ENCODE data around the gene TINCR. TPM values are rescaled to one million over a fixed set of nuclear protein-coding genes. Genes with fewer than 3 reads are reported as not detected.

The TINCR gene
- polyA plus RNA-seq, 1 of the 3 experiments (the other 2 are of a cell fraction) = 0.02 TPM

DNA sequence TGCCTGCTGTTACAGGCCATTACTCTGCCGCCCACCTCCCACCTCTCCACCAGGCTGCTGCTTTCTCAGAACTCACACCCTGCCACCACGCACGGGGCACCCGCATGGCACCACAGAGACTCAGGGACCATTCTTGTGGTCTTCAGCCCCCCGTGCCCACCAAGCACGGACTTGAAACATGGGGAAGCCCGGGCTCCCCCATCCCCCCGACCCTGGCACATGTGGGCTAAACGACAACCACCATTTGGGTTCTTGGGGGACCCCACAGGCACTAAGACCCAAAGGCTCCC, 23.1 kb upstream of the TINCR start:
- no peaks in the 10 kb centered on the region for H3K9me2 ChIP-seq
- H4K20me1 ChIP-seq (ENCODE audit: insufficient read depth) = no peaks in the 10 kb centered on the region
- ChIA-PET POLR2A (no interaction called here), CTCF (no interaction called here)
- peak; percentile 20 for DNase-seq
- H3K4me2 ChIP-seq = no peak overlapping the region
- no peaks in the 10 kb centered on the region for H3K27me3 ChIP-seq (ENCODE audit: insufficient read depth)
- no peak overlapping the region for H2AFZ ChIP-seq (ENCODE audit: low read depth)
- no peaks in the 10 kb centered on the region for H3K9me3 ChIP-seq
- WGBS (ENCODE audit: low lambda C conversion rate) = 96% methylated on average over 9 of the region's 9 CpGs
- peaks cover 0 to 9% of the 10 kb centered on the region in 2 experiments; a peak in 1 of 4 replicates for H3K4me1 ChIP-seq (ENCODE audit: control insufficient read depth in 1 of 2, insufficient read depth in 2 of 2, low read depth in 1 of 2, low read length in 1 of 2)
- peaks cover 9 to 90% of the 10 kb centered on the region in 2 experiments for H3K36me3 ChIP-seq (replicated peaks in 1 of 2; ENCODE audit: control insufficient read depth in 1 of 2, insufficient read depth in 2 of 2, low read length in 1 of 2)
- no peak for TF ChIP-seq RCOR1 (IDR thresholded peaks at IDR 0.05; ENCODE audit: low read length)
- TF ChIP-seq SMC3 (IDR thresholded peaks at IDR 0.05; ENCODE audit: low read depth, low read length) = no peak
- TF ChIP-seq NFIC (IDR thresholded peaks at IDR 0.05; ENCODE audit: borderline replicate concordance) = no peak
- TF ChIP-seq USF1 (IDR thresholded peaks at IDR 0.05; ENCODE audit: borderline replicate concordance, low read depth) = no peak
- no peak for TF ChIP-seq FOXJ3 (CRISPR knock-in tag; IDR thresholded peaks at IDR 0.05)
- no peak for TF ChIP-seq FOSL2 (IDR thresholded peaks at IDR 0.05; ENCODE audit: borderline replicate concordance, low read depth)
- no peak for TF ChIP-seq GATA2 (CRISPR knock-in tag; IDR thresholded peaks at IDR 0.05)
- no peak for TF ChIP-seq POLR2AphosphoS5 (IDR thresholded peaks at IDR 0.05; ENCODE audit: low read depth, low read length)
- TF ChIP-seq MEF2A (IDR thresholded peaks at IDR 0.05; ENCODE audit: borderline replicate concordance, low read depth) = no peak
- TF ChIP-seq EP300 (IDR thresholded peaks at IDR 0.05; ENCODE audit: borderline replicate concordance in 1 of 2, low read depth in 1 of 2, low read length in 1 of 2) = no peak
- no peak for TF ChIP-seq USF2 (IDR thresholded peaks at IDR 0.05; ENCODE audit: borderline replicate concordance, low read depth, low read length)
- TF ChIP-seq TAF1 (IDR thresholded peaks at IDR 0.05; ENCODE audit: borderline replicate concordance, low read depth, low read length) = no peak
- no peak for TF ChIP-seq IRF3 (IDR thresholded peaks at IDR 0.05; ENCODE audit: low read depth, low read length)
- TF ChIP-seq, protein P1, sequence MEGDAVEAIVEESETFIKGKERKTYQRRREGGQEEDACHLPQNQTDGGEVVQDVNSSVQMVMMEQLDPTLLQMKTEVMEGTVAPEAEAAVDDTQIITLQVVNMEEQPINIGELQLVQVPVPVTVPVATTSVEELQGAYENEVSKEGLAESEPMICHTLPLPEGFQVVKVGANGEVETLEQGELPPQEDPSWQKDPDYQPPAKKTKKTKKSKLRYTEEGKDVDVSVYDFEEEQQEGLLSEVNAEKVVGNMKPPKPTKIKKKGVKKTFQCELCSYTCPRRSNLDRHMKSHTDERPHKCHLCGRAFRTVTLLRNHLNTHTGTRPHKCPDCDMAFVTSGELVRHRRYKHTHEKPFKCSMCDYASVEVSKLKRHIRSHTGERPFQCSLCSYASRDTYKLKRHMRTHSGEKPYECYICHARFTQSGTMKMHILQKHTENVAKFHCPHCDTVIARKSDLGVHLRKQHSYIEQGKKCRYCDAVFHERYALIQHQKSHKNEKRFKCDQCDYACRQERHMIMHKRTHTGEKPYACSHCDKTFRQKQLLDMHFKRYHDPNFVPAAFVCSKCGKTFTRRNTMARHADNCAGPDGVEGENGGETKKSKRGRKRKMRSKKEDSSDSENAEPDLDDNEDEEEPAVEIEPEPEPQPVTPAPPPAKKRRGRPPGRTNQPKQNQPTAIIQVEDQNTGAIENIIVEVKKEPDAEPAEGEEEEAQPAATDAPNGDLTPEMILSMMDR (IDR thresholded peaks at IDR 0.05) = no peak
- no peak for TF ChIP-seq SIN3A (IDR thresholded peaks at IDR 0.05; ENCODE audit: borderline replicate concordance, low read depth, low read length)
- no peak for TF ChIP-seq ZBTB33 (IDR thresholded peaks at IDR 0.05; ENCODE audit: borderline replicate concordance, low read depth)
- H3K4me3 ChIP-seq (ENCODE audit: low read depth in 2 of 2, low read length in 1 of 2) = no peak overlapping the region
- H3F3A ChIP-seq (replicated peaks; ENCODE audit: insufficient read depth) = no peaks in the 10 kb centered on the region
- no peak overlapping the region for H3K9ac ChIP-seq
- H3K27ac ChIP-seq (ENCODE audit: low read depth in 2 of 2, low read length in 1 of 2) = no peak overlapping the region
- H3K79me2 ChIP-seq (ENCODE audit: insufficient read depth) = no peaks in the 10 kb centered on the region
